Islet precursor cell (in vitro differentiated cells): ENCODE results near the gene NES.

ENCODE experiments used
- DNase-seq: peaks from one replicate; pipeline ENCODE4 v3.0.0-alpha.2; 2018

NES gene, protein sequence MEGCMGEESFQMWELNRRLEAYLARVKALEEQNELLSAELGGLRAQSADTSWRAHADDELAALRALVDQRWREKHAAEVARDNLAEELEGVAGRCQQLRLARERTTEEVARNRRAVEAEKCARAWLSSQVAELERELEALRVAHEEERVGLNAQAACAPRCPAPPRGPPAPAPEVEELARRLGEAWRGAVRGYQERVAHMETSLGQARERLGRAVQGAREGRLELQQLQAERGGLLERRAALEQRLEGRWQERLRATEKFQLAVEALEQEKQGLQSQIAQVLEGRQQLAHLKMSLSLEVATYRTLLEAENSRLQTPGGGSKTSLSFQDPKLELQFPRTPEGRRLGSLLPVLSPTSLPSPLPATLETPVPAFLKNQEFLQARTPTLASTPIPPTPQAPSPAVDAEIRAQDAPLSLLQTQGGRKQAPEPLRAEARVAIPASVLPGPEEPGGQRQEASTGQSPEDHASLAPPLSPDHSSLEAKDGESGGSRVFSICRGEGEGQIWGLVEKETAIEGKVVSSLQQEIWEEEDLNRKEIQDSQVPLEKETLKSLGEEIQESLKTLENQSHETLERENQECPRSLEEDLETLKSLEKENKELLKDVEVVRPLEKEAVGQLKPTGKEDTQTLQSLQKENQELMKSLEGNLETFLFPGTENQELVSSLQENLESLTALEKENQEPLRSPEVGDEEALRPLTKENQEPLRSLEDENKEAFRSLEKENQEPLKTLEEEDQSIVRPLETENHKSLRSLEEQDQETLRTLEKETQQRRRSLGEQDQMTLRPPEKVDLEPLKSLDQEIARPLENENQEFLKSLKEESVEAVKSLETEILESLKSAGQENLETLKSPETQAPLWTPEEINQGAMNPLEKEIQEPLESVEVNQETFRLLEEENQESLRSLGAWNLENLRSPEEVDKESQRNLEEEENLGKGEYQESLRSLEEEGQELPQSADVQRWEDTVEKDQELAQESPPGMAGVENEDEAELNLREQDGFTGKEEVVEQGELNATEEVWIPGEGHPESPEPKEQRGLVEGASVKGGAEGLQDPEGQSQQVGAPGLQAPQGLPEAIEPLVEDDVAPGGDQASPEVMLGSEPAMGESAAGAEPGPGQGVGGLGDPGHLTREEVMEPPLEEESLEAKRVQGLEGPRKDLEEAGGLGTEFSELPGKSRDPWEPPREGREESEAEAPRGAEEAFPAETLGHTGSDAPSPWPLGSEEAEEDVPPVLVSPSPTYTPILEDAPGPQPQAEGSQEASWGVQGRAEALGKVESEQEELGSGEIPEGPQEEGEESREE (N-terminal part only)

DNA sequence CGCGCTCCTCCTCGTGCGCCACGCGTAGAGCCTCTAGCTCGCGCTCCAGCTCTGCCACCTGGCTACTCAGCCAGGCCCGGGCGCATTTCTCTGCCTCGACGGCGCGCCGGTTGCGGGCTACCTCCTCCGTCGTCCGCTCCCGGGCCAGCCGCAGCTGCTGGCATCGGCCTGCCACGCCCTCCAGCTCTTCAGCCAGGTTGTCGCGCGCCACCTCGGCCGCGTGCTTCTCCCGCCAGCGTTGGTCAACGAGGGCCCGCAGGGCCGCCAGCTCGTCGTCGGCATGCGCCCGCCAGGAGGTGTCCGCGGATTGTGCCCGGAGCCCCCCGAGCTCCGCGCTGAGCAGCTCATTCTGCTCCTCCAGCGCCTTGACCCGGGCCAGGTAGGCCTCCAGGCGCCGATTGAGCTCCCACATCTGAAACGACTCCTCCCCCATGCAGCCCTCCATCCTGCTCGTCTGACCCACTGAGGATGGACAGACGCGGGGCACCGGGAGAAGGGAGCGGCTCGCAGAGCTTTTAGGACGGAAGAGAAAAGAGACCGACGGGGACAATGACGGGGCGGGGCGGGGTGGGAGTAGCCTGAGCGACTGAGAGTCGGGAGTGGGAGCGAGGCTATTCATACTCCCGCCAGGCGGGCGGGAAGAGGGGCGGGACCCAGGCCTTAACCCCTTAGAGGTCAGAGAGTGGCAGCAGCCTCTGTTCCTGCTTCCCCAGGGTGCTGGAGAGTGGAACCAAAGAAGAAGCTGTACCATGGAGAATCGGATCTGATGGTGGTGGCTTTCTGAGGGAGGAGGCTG, at the start of gene NES:
Gene NES (minus strand): TSS at position 588 of the 796 bp plus-strand sequence. CDS start 143 bp downstream, at position 445.
- DNase-seq = peak; percentile 96

DNA sequence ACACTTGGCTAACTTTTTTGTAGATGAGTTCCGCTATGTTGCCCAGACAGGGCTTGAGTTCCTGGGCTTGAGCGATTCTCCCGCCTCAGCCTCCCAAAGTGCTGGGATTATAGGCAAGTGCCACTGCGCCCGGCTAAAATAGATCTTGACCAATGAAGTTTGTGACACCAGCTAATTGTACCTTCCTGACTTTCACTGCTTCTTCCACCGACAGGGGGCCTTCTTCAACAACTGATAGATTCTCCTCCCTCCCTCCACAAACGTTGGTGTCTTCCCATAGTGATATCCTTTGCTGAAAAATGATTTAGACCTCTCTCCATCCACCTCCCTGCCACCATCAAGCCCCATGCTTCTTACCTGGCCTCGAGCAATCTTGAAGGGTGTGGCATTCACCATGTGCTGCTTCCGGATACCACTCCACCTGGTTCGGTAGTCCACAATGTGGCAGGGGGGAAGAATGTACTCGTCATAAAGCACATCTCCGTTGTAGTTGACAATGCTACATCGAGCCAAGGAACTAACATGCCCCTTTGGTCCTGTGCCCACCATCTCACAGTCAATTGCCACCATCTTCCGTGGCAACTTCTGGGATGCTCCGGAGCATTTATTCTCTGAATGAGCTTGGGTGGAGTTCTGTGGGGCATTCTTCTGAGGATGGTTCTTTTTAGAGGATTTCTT, 49.5 kb upstream of the NES start:
- peak; percentile 74 for DNase-seq

DNA sequence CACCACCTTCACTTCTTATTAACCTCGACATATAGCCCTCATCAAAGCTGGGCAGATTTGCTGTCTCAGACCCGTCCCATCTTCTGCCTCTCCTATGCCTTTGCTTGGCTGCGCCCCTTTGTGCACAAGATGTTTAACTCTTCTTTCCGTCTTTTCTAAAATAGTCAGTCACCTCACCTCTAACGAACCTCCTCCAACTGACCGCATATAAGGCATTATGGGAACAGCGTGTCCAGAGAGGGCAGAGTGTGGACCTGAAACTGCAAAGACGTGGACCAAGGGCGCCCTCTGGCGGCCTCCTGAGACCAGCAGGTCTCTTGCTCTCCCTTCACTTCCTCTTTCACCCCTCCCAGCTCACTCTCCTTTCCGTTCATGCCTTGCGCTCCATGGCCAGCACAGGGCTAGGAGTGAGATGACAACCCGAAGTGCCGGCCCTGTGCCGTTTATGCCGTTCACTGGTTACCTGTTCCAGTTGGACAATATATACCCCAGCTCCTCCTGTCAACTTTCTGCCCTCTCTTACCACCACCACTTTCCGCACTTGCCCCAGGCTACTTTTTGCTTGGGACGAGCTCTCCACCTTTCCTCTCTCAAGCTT, 48.6 kb upstream of the NES start:
- peak; percentile 94 for DNase-seq

DNA sequence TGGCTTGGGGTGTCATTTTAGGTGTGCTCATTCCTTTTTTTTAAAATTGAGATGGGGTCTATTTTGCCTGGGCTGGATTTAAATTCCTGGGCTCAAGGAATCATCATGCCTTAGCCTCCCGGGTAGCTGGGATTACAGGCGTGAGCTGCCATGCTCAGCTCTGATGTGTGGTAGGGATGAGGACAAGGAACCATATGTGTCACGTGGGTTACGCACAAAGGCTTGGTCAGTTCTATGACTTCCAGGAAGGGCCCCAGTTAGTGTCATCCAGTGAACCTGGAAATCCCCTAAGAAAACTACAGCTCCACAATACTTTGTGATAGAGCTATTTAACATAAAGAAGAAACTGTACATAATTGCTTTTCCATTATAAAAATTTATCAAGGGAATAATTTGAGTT, 44.3 kb upstream of the NES start:
- no peak for DNase-seq

DNA sequence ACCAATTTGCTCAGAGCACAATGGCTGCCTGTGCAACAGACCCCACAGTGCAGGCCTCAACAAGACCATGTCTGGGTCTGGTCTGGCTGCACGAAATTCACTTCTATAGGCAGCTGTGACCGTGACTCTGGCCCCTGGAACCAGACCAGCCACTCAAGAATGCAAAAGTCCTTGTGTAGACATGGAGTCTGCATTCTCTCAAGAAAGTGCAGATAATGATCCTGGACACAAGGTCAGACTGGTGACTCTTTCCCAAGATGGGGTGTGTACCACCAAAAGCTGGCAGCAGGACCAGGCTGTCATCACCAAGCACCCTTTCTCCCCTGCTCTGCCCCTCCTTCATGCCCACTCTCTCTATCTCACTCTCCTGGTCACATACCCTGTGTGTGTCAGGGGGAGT, 43.9 kb upstream of the NES start:
- peak; percentile 88 for DNase-seq

DNA sequence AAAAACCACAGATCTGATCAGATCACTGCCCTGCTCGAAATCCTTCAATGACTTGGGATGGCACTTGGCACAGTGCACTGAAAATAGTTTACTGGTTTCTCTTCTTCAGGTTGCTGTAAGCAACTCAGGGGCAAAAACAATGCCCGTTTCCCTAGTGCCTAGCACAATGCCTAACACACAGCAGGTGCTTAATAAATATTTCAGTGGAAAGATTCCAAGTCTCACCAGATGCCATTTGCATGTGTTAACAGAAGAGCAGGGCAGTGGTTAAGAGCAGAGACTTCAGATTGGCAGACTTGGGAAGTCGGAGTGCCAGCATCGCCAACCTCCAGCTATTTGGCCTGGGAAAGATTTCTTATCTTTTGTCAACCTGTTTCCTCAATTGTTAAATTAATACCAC, 40.1 kb upstream of the NES start:
- DNase-seq = no peak

DNA sequence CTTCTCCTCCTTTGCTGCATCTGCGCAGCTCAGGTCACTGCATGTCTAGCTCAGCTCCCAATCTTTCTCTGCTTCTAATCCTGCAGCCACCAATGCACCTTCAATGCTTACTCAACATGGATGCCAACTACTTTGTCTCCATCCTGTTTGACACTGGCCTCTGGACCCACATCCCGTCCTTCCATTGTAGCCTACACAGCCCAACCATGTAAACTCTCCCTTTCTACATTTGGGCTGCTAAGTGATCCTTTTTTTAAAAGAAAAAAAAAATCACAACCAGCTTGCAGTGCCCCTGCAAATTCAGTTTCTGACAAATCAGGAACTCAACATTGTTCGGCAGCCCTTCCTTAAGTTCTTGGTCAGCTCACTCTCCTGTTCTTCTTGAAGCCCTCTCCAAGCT, 37.6 kb upstream of the NES start:
- DNase-seq = no peak

DNA sequence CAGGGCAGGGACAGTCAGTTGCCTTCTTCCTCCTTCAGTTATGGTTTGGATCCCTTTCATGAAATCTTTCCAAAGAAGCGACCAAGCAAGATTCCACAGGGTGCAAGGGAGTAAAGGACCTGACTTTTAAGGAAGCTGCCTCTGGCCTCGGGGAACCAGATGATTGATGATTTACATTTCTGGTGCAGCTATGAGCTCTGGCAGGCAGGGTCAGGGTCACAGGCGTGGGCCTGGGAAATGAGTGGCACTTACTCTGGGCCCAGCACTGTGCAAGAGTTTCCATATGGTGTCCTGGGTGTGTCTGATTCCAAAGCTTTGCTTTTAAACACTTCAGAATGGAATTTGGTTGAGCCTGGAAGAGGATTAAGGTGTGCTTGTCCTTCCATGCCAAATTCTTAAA, 35.4 kb upstream of the NES start:
- DNase-seq = peak; percentile 85

DNA sequence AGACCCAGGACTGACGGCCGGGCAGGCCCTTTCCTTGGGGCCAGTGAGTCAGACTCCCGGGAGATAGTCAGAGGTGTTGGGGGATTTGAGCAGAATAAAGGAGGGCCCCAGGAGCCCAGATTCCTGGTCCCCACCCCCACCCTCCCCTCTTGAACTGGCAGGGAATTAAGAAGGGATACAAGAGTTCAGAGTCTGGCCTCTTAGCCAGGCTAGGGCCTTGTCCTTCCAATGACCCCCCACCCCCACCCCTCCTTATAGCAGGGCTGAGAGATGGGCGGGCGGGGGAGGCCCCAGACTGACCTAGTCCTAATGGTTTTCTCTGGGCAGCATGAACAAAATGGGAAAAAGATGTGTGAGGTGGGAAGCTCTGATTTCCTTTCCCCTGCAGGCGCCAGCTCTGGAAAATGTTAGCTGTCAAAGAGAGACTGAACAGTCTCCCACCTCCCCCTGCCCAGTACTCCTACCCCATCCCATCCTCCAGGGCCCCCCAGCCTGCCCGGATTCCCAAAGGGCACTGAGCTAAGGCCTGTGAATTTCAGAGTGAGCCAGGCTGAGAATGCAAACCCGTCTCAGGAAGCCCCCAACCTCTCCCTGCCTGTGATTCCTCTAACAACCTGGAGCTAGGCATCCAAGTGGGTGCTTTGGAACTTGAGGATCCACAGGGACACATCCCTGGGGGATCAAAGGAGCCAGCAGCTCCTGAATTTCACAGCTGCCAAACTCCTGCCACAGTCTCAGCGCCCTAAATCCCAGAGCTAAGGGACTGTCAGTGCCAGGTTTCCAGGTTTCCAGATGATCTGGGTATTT, 34.0 kb upstream of the NES start:
- DNase-seq = peak; percentile 90

DNA sequence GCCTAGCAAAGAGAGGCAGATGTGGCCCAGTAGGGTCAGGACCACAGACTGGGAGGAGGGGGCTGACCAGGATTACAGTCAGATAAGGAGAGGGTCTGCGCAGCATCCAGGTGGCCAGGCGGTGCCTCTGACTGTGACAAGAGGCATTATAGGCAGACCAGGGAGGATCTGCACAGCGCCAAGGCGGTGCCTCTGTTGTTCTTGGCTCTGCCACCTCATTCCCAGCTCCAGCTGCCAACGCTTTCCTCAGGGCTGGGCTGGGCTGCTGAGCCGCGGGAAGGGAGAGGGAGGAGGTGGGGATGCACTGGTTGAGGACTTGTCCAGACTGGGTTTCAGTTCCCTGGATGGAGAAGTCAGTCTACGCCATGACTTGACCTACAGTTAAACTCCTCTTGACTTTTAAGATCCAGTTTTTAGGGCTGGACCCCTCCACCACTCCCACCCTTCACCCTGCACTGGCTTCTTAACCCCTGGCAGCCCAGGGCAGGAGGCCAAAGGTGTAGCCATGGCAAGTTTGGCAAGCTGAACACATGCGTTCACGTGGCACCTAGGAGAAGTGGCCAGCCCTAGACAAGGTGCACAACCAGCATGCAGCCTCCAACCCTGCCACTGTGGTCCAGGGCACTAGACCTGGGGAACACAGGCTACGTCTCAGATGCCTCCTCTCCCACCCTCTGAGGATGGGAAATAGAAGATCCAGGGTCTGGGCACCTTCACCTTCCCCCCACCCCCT, 32.7 kb upstream of the NES start:
- no peak for DNase-seq

DNA sequence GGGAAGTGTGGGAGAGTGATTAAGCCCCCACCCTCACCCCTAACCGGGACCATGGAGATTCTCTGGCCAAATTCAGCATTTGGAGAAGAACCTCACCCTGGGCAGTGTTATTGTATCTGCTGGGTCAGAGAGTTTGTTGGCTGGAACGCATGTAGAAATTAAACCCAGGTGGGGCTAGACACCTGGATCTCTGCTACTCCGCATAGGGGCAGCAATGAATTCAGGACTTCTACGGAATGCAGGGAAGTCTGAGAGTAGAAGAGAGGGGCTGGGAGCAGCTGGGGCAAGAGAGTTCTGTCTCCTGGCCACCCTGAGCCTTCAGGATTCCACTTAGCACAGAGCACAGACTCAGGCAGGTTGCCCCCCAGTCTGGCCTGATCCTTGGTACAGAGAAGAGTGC, 31.8 kb upstream of the NES start:
- DNase-seq = no peak

DNA sequence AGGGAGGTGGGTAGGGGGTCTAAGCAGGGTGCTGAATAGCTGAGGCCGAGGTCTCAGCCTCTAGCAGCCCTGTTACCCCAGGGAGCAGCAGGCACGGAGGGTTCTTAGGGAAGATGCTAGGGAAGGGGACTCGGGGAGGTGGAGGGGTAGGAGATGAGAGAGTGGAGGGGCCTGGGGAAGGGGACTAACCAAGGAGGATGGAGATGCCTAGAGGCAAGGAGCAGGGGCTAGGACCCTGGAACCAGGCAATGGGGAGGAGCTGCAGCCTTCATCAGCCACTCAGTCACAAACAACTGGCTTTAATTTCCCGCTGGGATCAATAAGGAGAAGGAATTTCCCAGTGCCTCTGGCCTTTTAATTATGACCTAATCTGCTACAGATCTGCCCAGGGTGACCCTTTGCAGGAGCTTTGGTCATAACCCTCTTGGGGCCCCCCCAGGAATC, 31.0 kb upstream of the NES start:
- DNase-seq = no peak

DNA sequence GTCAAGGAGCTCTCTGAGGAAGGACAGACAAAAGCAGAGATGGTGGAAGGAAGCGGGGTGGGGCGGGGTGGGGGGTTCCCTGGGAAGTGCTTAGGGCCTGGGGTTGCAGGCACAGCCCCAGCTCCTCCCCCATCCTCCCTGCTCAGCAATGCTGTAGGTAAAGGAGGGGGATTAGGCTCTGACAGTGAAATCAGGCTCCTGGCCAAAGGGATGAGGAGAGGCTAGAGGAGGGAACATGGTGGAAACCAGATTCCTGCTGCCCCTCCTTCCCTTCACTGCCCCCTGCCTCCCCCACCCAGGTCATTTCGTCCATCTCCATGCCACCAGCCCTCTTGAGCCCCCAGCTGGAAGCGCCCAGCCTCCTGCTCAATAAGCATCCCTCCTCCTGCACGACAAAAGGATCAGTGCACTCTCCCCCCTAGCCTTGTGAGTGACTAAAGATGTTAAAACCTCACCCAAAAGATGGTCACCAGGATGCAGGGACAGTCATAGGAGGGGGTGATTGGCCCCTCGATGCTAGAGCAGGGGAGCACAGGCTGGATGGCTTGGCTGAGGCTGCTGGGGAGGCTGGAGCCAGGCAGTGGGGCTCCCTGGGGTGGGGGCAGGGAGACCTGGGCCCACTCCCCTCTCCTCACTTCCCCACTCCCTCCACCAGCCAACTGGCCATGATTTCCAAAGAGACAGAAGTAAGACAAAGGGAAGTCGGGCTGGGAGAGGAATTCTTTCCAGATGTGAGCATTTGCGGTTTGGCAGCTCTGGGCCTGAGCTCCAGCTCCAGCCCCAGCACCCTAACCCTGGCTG, 30.4 kb upstream of the NES start:
- peak; percentile 73 for DNase-seq

DNA sequence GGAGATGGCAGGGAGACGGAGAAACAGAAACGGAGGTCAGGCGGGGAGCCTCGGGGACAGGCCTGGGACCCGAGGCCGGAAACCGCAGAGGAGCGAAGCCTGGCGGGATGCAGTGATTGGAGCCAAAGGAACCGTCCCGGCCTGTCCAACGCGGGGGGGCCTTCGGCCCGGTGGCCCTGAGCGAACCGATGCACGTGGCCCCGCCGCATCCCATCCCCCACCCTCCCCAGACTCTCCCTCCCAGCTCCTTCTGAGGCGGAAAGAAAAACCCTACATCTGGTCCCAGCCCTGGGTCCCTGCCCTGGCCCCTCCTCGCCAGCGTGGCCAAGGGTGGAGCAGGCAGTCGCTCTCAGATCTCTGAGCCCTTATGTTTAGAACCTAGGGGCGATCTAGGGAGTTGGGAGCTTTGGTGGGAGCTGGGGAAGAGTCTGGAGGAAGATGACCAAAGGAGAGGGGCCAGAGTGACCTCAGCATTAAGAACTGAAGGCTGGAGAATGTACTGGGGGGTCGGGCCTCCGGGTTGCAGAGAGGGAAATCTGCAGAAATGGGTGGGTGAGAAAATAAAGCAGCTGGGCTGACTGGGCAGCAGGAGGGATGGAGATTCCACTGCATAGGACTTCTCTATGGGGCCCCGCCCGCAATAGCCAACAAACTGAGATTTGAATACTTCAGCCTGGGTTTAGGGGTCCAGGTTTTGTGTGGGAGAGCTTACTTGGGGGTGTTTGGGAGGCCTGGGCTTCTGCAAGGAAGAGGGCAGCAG, 29.6 kb upstream of the NES start:
- peak; percentile 93 for DNase-seq

DNA sequence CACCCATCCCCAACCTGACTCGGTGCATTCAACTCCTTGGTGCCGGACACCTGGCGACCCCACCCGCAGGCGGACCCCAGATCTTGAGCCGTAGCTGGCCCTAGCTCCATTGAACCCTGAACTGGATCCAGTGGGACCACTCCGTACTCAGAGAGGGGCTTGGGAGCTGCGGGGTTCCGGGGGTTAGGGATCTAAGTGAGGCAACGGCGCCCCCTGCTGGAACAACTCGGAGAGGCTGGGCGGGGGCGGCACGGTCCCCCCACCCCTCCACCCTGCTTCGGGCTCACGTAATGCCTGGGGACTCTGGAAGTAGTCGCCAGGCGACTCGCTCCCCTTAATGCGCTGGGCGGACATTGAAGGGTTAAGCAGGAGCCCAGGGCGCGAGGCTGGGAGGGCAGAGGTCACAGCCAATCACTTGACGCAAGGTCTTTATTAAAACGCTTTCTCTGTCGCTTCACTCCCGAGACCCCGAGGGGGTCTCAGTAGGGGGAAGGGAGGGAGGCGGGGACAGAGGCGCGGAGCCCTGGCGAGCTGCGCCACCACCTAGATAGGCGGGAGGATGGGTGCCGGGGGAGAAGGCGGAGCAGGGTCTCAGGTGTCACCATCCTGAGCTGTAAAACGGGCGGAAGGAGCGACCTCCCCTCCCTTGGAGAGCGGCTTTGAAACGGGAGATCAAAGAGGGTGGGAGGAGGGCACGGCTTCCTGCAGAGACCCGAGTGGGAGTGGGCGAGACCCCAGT, 28.9 kb upstream of the NES start:
- peak; percentile 97 for DNase-seq

DNA sequence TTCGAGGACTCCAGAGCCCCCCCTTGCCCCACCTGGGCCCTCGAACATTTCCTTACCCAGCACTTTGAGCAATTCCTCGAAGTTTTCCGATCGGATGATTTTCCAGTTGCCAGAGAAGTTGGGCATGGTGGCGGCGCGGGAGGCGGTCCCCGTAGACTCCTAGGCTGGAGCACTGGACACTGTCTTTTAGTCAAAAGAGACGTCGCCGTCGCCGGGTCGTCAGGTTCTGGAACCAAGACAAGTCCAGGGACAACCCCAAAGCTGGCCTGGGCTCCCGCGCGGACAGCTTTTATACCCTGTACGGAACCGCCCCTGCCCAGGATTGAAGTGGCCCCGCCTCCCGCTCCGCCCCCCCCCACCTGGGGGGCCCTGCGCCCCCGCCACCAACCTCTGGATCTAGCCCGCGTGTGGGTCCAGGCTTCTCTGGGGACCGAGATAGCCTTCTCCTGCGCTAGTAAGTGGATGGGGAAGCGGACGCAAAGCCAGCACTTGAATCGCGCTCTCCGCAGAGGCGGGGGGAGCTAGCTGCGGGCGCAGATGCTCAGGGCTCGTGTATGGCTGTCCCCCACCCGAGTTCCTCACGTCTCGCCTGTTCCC, 28.2 kb upstream of the NES start, which contains the start of gene CRABP2:
Gene CRABP2 (minus strand): TSS at position 263 of the 597 bp plus-strand sequence. CDS start 137 bp downstream, at position 126.
- DNase-seq = no peak

DNA sequence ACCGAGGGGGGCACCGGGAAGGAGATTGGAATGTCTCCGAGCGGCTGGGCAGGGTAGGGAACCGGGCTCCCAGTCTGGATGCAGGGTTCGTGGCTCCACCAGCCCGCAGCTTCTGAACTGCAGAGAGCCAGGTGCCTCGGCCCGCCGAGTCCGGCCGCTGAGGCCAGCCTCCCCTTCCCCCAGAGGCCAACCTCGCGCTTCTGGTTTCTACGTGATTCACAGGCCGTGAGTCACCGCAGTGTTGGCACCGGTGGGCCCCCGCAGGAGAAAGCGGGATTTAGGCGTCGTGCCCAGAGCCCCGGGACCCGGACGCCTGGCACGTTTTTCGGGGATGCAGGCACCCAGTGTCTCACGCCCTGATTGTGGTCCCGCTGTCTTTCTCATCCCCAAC, 27.7 kb upstream of the NES start:
- peak; percentile 85 for DNase-seq
